ENCODE measurements around the gene LMO3.

LMO3 gene

DNA sequence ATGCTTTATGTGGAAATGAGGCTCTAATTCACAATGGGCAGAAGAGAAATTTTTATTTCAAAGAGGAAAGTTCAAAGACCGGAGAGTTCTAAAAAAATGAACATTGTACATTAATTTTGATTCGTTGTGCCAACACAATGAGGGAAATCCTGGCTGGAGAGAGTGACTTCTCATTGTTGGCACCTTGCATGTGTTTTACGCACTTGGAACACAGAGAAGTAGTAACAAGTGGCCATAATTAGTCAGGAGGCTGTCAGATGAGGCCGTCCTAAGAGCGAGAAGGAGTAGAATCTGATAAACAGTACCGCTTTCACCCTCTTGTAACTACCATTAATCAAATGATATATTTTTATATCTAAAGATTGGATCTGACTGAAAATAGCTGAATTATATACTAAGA lies 6.9 kb downstream of the LMO3 start:
- DNase-seq, result no peak

GRCh38 chr12:16594797-16595196 lies 11.2 kb downstream of the LMO3 start:
- no peak for DNase-seq

DNA sequence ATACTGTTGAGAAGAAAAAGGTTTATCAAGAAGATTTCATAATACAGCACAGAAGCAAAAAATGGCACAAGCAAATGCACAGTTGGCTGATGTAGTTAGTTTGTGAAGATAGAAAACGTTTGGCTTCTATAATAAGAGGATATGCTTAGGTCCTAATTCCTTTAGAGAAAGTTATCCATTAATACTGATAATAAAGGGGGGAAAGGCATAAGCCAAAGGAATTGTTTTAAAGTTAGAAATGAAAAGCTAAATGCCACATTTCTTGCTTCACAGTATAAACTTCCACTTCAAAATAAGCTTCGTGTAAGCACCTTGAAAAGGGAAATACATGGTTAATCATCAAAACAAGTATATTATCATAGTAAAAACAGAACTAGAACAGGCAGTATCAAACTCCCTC lies 12.4 kb downstream of the LMO3 start:
- no peak for DNase-seq

DNA sequence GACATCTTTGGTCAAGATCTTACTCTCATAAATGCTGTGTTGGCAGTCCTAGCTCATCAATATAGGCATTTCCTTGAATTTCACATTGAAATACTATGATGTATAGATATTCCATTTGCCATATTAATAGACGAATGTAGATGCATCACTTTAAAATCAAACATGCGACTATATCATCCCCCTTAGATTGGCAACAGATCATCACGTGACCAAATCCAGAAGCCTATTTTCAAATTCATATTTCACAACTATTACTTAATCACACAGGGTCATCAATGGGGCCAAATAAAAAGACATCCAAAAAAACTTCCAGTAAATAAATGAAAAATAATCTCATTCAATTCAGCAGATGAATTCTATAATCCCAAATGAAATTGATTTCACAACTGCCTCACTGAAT lies 15.3 kb downstream of the LMO3 start:
- no peak for DNase-seq

DNA sequence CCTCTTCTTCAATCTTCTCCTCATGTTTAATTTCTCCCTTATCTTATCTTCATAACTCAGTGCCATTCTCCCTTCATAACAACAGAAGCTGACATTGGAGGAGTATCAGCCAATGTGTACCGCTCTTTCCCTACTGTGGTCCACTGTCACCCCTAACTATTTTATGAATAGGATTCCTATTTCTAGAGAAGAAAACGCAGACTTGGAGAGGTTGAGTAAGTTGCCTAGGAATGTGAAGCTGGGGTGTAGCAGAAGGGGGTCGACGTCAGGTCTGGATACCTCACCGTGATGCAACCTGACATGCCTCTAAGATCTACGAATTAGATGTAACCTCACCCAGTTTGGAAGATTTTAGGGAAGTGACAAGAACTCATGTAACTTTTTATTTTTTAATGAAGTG lies 17.1 kb downstream of the LMO3 start:
- DNase-seq, result no peak

DNA sequence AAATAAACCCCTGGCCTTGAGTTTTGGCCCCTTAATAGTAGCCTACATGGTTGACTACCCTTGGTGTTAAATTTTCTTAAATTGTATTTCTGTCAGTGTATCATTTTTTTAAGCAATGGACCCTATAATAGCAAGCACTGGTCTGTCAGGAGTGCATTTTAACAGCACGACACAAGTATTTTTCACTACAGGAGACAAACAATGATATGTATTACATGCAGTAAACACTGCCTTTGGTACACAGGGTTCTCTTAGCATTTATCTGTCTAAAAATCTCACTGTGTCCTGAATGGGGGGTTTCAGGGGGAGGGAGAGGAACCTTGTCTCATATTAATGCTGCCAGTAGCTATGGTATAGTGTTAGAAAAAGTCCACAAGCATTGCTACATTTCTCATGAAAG lies 18.4 kb downstream of the LMO3 start:
- DNase-seq, result no peak

GRCh38 chr12:16587110-16587453 lies 18.9 kb downstream of the LMO3 start:
- no peak for DNase-seq

DNA sequence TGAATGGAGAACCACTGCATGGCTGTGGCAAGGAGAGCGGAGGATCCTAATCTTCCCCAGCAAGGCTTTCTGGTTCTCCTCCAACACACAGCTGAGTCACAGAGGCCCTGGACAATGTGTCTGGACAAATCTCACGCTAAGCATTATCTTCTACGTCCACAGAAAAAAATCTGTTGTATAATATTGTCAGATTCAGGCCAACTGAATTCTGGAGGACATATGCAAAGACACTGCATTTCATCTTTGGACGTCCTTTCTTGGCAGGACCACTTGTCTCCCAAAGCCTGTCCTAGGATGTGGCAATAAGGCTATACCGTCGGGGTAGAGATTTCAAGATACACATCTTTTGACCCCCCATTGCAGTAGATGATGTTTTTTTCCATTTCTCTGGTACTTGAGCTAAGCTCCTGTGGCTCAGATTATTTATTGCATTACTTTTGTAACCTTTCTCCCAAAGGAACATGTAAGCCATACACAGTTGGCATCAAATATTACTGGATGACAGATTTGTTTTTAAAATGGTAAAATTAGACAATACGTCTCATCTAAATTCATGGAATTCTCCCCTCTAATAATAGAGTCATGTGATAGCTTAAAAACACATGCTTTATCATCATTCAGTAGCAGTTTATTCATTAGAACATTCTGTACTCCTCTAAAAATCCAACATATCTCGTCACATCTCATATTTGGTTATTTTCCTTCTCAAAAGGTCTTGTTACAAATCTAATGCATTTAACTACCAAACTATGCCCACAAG lies 19.4 kb downstream of the LMO3 start:
- DNase-seq, result no peak

DNA sequence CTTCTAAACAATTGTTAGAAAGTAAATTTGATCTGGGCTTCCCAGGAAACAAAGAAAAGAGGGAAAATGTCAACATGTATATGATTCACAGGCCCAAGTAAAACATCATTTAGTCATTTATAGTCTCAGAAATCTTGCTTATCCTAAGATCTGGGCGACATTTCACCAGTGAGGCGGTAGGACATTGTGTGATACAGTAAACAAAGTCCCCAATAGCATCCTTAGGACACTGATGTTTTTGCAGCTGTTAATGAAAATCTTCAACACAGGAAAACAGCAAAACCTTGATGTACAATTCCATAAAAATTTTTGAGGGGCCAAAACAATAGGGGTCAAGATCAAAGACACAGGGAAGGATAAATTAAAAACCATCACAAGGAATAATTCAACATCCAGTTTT lies 20.2 kb downstream of the LMO3 start:
- DNase-seq, result no peak

DNA sequence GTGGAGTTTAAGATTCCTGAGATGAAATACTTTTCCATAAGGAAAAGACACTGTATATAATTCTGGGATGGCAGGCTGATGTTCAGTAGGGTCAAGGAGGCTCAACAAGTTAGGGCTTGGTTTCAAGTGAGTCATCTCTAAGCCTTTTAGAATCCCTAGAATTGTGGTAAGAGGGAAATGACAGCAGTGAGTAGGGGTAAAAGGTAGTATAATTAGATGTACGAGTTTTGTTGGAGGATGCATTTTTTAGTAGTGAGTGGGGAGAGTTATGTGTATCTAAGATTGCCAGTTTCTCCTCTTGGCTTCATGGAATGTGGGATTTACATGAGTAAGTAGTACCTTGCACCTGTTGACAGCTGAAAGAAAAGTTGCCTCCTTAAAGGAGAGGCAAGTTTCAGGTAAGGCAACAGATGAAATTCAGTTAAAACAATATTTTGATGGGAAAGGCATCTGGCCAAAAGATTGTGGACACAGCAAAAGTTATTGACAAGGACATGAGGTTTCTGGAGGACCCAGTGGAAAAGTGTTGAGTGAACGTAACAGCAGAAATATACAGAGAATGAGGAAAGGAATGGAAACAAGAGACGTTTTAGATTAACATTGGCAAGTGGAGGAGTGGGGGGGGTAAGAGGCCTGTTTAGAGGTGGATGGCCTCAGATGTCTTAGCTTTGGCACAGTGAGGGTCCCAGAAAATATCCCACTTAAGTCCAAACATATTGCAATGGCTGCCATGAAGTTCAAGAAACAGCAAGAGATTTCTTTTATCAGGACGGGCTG lies 21.8 kb downstream of the LMO3 start:
- no peak for DNase-seq

DNA sequence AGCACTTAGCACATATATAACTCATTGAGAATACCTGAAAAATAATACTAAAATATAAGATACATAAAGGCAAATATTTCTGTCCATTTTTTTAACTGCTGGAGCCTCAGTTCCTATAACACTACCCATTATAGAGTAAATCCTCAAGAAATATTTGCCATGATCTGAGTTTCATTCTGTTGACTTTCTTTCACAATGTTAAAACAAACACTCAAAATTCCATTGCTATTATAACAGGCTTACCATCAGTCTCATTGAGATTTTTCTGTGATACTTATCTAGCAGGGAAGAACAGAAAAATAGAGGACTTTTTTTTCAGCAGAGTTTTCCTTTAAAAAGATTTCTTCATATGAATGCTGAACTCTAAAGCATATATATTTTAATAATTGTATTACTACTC lies 24.5 kb downstream of the LMO3 start:
- DNase-seq, result no peak

- no peak for DNase-seq
Measured at GRCh38 chr12:16579041-16579440, 26.9 kb downstream of the LMO3 start.

DNA sequence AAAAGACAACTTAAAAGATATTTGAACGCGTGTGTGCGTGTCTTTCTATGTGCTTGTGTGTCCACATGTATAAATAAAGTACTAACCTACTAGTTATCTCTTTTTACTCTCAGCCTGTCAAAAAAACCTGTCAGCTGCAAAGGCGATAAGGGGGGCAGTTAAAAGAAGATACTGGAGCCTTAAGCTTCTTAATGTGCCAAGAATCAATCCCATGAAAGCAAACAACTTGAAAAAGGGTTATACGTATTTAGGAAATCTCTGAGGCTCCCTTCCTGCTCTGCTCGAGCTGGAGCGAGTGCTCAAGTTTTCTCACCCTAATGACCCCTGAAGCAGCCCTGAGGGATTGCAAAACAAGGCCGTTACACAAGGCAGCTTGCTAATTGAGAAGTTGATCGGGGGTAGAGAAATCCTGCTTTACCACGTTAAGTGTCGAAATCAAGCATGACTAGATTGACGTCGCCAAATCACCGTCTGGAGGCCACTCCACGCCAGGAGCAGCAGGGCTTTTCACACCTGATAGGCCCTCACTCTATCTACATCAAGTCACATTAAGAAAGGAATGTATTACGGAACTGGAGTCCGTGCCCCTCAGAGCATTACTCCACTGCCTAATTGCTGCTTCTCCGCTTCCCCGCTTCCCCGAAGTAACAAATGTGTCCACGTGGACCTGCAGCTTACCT lies 32.4 kb downstream of the LMO3 start:
- DNase-seq, result peak; percentile 47

- no peak for DNase-seq
Measured at GRCh38 chr12:16568873-16569272, 37.1 kb downstream of the LMO3 start.

DNA sequence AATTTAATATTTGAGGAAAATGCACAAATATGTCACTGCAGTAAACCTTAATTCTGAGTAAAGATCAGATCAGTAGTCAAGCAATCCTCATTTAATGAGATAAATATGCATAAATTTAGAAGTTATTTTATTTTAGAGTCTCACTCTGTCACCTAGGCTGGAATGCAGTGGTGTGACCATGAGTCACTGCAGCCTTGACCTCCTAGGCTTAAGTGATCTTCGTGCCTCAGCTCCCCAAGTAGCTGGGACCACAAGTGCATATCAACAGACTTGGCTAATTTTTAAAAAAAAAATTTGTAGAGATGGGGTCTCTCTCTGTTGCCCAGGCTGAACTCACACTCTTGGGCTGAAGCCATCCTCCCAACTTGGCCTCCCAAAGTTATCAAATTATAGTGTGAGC lies 41.3 kb downstream of the LMO3 start:
- DNase-seq, result no peak

DNA sequence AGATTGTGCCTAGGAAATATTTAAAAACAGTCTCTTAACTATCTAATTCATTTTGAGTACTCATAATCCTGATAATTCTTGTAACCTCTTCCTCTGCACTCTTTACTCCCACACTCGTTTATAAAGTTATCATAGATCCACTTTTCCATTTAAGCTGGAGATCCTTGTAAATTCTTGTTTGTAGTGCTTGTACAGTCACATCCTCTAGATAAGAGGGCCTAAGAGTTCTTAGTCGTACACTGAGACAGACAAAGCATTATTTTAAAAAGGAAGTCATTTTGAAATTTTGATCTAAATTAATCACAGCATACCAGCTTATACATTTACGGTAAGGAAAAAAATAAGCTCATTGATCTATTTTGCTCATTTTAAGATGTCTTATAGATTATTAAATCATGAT lies 42.5 kb downstream of the LMO3 start:
- DNase-seq, result no peak

DNA sequence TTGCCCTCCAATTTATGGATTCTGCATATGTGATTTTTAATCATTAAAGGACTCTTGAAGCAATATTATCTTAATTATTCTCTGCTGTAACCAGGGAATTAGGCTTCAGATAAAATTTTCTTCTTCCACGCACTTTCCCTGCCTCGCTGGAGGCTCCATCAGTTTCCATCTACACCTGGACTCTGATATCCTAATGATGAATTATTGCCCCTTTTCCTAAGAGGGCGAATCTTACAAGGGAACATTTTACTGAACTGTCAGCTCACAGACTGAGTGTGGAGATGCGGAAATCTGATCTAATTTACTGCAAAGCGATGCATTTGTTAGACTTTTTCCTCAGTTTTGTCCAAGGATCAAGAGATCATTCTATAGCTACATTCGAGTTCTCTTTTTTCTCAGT lies 43.0 kb downstream of the LMO3 start:
- no peak for DNase-seq

DNA sequence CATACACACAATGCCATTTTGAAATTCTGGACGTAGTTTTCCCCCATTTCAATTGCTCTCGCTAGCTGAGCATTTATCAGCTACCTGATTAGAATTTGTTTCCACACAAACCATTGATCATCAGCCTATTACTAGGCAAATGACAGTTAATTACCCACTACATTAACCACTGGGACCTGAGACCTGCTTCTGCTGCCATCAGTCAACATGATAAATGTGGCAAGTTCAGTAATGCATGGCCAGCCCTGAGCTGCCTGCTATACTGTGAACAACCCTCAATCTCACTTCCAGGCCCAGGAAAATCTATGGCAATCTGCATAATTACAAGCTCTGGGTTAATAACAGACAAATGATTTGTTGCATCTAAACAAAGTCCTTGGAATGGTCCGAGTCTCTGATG lies 43.5 kb downstream of the LMO3 start:
- DNase-seq, result no peak

DNA sequence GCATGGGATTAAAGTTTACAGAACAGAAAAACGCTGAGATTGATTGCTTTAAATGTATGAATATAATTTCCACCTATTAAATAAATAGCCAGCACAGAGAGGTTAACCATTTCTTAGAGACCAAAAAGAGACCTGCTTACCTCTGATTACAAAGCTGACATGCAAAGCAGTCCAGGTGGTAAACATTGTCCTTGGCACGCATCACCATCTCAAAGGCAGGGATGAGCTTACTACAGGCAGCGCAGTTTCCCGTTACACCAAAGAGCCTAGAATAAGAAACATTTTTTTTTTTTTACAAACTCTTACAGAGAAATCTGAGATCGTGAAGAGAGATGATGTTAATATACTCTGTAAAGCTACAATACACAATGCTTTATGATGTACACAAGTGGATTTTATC lies 45.7 kb downstream of the LMO3 start:
- no peak for DNase-seq

GRCh38 chr12:16555630-16556029 lies 50.3 kb downstream of the LMO3 start:
- DNase-seq, result no peak

- DNase-seq, result no peak
Measured at GRCh38 chr12:16553457-16553856, 52.5 kb downstream of the LMO3 start.

- DNase-seq, result no peak
Measured at GRCh38 chr12:16552301-16552700, 53.7 kb downstream of the LMO3 start.

GRCh38 chr12:16545836-16546235 lies 60.1 kb downstream of the LMO3 start:
- no peak for DNase-seq

GRCh38 chr12:16542586-16542985 lies 63.4 kb downstream of the LMO3 start:
- no peak for DNase-seq

Data from inflammatory macrophage treated with lipopolysaccharide for 4 hours (primary cell).